Posterior vena cava (tissue), 2 donors: Measurements from ENCODE around the gene FAM89A. TPM values are rescaled to one million over a fixed set of nuclear protein-coding genes. Genes with fewer than 3 reads are reported as not detected.

Source experiments
- DNase-seq: peaks from one replicate; pipeline ENCODE4 v3.0.0-alpha.2; 2020; ENCODE audit warnings: low spot score
- intact Hi-C, 2 donors: fragments of 100-400 bp; cut with DNase I; formaldehyde crosslinking; loops; one replicate each; pipeline versions ENCODE4 v1.14.1 to v1.14.2; 2022 to 2023
- long read RNA-seq, 2 donors: library from polyadenylated mRNA; unstranded; transcript quantifications; one replicate each; pipeline ENCODE4 v2.0.0, GENCODE V29; 2020 to 2021
- total RNA-seq, 2 donors: library from RNA; stranded (reverse); fragmentation: NEBNext Ultra II Directional; extraction: Animal tissue kit (Norgen Biotek cat#: 25700); gene quantifications; one replicate each; pipeline ENCODE4 v1.2.1, GENCODE V29; 2021
- donor health status: DM: yes; HTN: yes; CAD: no.
- donor health status: DM: yes; HTN: yes; CAD: no.

Gene FAM89A
- 10 to 100 TPM in 1 of 2 donors, 1 to 10 TPM in 1; 8.4 to 11.2 TPM for total RNA-seq
- long read RNA-seq, donor 1, transcript FAM89A-201 (2 exons, 1,495 nt) = major isoform, 8 of 9 reads
- long read RNA-seq, donor 1, partial matches to known transcripts = 0 of 9 reads
- long read RNA-seq, donor 1, other reads (novel, unspliced or antisense) = 1 of 9 reads
- long read RNA-seq, donor 2, partial matches to known transcripts = 0 of 2 reads
- long read RNA-seq, donor 2, other reads (novel, unspliced or antisense) = 2 of 2 reads

DNA sequence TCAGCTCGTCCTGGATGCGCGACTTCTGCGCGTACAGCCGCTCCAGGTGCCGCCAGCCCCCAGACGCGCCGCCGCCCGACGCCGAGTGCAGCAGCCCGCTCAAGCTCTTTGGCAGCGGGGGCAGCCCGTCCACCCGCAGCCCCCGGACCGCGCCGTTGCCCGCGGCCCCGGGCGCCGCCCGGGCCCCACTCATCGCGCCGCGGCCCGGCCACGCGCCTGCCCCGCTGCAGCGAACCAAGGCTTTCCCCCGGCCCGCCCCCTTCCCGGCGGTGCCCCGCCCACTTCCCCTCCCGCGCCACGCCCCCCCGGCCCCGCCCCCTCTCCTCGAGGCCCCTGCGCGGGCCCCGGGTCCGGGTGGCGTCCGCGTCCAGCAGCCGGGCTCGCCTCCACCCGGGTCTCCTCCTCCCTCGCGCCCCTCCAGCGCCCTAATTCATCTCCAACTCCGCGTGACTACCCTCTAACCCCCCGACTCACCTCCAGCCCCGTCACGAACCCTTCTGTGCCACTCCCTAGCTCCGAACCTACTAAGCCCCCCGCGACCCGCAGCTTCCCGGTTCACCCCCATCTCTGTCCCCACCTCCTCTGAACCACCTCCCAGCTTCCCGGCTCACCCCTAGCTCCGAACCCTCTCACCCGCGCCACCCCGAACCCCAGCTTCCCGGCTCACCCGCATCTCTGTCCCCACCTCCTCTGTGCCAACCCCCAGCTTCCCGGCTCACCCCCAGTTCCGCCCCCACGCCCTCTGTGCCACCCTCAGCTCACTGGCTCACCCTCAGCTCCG is at the start of gene FAM89A:
Gene FAM89A (minus strand): TSS at position 236 of the 781 bp plus-strand sequence. CDS start 43 bp downstream, at position 193.
- DNase-seq = peak; percentile 89
- intact Hi-C loops = no loop called here

DNA sequence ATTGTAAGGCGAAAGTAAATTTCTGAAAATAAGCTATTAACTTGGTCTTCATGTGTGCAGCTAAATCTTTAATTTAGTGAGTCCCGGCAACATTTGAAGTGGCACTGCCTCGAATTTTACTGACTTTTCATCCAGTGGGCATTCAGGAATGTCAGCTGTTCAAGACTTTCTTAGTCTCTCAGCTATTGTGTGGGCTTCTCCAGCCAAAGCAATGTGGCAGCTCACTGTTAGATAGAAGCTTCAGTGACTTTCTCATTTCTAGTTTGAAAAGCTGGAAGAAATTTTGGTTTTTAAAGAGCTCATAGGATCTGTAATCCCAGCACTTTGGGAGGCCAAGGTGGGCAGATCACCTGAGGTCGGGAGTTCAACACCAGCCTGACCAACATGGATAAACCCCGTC is 44.3 kb upstream of the FAM89A start:
- intact Hi-C loops = no loop called here

DNA sequence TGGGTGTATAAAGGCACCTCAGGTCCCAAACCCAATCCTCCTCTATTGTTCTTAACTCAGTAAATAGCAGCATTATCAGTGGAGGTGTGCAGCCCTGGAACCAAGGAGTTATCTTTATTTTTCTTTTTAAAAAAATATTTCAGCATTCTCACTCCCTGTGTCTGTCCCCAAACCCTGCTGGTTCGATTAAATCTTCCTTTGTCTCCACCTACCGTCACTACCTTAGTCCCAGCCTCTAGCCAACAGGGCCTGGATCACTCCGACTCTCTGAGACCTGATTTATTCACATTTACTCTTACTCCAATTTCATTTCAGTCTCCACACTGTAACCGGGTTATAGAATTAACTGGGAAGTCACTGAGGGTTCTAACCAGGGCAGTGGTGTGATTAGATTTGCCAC is 39.1 kb upstream of the FAM89A start:
- intact Hi-C loops = no loop called here
- DNase-seq = no peak

More for the DNA sequence above, 44.3 kb upstream of the FAM89A start:
- DNase-seq = no peak

DNA sequence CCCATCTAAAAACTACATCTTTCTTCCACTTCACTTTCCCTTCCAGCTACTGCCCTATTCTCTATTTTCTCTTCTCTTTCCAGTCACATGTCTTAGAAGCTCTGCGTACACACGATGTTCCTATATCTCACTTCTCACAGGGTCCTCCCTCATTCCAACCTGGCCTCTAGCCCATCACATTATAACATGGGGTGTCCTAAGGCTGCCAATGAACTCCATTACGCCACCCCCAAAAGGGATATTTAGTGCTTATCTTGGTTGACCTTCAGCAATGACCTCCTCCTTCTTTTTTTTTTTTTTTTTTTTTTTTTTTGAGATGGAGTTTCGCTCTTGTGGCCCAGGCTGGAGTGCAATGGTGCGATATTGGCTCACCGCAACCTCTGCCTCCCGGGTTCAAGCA is 38.2 kb upstream of the FAM89A start:
- no peak for DNase-seq
- intact Hi-C loops = no loop called here

DNA sequence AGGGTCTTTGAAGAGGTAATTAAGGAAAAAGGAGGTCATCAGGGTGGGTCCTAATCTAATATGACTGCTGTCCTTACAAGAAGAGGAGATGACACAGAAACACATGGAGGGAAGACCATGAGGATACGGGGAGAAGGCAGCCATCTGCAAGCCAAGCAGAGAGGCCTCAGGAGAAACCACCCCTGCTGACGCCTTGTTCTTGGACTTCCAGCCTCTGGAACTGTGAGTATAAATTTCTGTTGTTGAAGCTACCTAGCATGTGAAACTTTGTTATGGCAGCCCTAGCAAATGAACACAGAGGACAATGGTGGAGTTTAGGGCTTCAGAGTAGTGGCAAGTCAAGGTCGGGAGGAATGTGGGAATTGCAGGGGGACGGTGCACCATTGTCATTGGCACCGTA is 36.7 kb upstream of the FAM89A start:
- intact Hi-C loops = no loop called here
- no peak for DNase-seq

DNA sequence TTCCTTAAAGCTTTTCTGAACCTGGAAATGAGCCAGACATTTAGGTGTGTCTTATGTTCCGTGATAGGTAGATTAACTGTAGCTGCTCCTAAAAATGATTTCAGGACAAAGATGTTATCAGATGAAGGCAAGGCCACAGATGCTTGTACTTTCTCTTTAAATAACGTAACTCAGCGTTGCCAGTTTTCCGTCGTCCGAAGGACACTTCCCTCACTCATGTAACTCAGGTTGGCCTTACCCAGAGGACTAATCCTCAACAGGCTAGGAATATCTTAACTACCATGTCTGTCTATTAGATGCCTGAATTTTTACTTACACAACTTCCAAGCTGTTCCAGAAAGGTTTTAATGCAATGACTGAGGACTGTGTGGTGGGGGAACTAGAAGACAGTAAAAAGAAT is 35.4 kb upstream of the FAM89A start:
- intact Hi-C loops = no loop called here
- no peak for DNase-seq

DNA sequence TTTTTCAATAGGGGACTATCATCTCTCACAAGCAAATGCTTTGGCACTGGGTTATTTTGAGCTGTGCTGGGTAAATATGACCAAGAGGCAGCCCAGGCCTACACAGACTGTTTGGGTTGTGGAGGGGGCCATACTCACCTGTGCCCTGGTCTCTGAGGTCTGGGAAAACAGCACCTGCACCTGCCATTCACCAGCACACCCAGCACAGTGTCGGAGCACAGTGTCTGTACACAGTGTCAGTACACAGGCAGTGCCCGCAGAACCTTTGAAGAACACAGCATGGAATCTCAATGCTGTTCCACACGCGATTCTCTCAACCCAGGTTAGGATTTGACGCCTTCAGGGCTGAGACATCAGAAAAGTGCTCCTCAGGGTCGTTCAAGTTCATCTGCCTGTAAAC is 35.0 kb upstream of the FAM89A start:
- intact Hi-C loops = no loop called here
- no peak for DNase-seq

DNA sequence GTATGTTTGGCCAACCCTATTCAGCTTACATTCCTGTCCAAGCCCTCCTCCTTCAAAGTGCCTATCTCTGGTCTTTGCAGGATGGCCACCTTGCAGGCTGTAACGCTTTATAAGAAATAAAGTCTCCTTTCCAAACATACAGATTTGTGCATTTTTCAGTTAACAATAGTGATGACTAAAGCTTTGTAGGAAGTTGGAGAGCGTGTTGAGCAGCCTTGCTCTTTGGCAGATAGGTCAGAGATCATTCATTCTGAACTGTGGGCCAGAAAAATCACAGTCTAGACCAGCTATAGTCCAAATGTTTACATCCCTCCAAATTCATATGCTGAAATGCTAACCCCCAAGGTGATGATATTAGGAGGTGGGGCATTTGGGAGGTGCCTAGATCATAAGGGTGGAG is 34.0 kb upstream of the FAM89A start:
- no peak for DNase-seq
- intact Hi-C loops = no loop called here

DNA sequence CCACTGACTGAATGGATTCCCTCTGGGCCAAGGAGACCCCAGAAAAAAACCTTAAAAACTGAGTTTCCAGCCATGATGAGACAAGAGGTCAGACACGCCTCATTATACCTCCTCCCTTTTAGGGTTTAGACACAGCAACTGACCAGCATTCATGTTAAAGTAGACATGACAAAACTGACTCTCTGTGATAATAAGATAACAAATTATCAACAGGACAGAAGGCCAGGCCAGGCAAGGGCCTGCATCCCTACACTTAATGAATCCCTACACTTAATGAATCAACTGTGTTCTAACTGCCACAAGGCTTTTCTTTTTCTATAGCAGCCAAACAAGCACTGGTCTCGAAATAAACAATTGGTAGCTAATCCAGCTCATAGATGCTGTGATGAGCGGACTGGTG is 33.3 kb upstream of the FAM89A start:
- DNase-seq = no peak
- intact Hi-C loops = no loop called here

DNA sequence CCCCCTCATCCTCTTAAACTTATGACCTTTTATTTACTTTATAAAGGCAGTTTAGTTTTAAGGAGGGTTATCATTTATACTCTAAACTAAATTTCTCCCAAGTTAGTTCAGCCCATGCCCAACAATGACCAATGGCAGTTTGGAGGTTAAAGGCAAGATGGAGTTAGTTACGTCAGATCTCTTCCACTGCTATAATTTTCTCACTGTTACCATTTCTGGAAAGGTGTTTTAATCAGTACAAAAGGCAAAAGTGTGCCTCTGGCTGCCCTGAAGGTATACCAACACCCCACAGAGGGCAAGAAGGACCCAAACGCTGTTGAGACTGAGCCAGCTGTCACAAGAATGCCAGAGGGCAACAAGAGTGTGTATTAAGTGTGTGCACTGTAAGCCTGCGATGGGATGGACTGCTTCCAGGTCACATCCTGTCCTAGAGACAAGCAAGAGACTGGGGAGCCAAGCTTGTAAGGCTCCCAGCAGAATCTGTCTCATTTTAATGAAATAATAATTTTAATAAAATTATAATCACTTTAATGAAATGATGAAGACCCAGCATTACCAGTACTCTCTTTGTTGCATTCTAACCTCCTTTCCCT is 32.5 kb upstream of the FAM89A start:
- intact Hi-C loops = no loop called here
- DNase-seq = no peak

DNA sequence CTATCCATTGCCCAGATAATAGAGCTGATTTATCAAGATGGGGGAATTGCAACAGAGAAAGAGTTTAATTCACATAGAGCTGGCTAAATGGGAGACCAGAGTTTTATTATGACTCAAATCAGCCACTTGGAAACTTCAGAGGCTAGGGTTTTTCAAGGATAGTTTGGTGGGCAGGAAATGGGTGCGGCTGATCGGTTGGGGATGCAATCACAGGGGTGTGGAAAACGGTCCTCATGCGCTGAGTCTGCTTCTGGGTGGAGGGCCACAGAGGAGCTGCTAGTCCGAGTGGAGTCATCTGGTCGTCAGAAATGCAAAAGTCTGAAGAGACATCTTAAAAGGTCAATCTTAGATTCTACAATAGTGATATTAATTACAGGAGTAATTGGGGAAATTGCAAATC is 32.0 kb upstream of the FAM89A start:
- DNase-seq = no peak
- intact Hi-C loops = no loop called here

DNA sequence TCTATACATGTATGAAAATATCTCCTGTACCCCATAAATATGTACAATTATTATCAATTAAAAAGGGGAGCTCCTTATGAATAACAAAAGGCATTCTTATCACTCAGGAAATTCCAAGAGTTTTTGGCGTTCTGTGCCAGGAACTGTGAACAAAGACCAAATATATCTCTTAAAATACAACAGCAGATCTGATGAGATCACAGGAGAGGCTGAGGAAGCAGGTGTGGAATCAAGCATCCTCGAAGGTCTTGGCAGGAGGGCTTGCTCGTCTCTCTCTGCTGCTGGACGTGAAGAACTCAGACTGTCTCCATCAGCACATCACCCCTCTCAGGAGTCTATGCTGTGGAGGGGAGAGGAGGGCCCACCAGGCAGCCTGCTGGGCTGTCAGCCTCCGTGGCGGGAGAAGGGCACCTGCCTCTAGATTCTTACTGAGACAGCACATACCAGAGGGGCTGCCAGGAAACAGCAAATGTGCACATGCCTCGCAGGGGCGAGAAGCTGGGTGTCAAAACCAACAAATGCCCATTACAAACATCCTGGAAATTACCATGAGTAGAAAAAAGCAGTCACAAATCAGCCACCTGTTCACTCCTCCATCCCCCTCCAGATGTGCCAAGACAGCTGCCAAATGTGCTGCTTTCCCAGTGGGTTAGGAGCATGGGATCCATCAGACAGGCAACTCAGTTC is 30.8 kb upstream of the FAM89A start:
- intact Hi-C loops = no loop called here
- no peak for DNase-seq

DNA sequence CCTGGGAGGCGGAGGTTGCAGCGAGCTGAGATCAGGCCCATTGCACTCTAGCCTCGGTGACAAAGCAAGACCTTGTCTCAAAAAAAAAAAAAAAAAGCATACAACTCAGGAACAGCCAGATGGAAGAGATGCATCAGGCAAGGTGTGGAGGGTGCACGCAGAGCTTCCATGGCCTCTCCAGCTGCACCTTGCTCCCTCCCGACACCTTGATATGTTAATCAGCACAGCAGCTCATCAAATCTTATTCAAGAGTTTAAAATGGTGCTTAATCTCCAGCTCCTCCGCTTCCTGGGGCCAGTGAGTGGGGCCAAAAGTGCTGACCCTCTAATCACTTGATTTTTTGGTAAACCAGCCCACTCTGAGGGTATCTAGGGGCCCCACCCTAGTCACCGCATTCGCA is 29.3 kb upstream of the FAM89A start:
- DNase-seq = no peak
- intact Hi-C loops = no loop called here

DNA sequence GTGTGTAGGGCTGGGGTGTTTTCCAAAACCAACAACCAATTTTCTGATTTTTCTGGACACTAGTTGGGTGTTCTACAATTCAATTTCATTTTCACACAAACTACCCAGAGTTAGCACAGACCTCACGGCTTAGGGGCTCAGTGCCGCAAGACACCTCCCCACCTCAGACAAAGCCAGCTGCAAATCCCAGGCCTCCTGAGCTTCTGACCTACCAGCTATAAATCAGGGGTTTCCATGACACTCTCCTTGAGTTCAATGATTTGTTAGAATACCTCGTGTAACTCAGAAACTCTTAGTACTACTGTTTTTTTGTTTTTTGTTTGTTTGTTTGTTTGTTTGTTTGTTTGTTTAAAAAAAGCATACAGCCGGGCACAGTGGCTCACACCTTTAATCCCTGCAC is 28.7 kb upstream of the FAM89A start:
- intact Hi-C loops = no loop called here

DNA sequence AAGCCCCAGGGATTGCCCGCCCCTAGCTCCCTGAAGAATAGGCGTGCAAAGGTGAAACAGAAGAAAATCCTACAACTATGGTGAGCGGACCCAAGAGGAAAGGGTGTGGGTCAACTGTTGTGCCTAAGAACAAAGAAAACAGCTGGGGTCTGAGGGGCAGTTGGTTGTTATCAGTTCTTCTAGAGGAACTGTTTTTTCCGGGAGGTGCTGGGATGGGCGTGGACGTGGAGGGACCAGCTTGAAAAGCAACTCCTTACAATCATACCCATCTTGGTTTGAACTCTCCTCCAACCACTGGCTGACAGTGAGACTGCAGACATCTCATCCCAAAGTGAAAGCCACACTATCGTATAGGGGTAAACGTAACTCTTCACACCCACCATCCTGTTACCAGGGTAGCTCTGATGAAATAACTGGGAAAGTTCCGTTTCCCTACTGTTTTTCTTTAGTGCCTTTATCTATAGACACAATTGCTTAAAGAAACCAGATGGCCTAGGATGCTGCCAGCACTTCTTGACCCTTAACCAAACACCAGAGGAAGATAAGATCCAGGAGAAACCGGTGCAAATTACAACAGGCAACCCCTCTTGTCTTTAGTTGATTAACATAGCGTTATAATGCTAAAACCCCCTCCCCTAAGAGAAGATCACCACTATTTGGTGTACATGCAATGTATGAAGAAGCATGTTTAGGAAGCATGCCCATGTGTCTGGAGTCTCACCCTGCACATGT is 25.6 kb upstream of the FAM89A start:
- DNase-seq = no peak
- intact Hi-C loops = no loop called here

More for the DNA sequence above, 28.7 kb upstream of the FAM89A start:
- DNase-seq = no peak

DNA sequence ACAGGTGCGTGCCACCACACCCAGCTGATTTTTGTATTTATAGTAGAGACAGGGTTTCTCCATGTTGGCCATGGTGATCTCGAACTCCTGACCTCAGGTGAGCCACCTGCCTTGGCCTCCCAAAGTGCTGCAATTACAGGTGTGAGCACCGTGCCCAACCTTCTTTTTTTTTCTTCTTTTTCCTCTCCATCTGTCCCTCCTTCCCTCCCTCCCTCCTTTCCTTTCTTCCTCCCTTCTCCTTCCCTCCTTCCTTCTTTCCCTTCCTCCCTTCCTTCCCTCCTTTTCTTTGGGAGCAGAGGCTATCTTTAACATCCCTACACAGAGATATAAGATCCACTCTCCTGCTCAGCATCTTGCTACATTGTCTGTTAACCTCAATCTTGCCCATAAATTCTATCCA is 24.4 kb upstream of the FAM89A start:
- intact Hi-C loops = no loop called here
- DNase-seq = no peak

DNA sequence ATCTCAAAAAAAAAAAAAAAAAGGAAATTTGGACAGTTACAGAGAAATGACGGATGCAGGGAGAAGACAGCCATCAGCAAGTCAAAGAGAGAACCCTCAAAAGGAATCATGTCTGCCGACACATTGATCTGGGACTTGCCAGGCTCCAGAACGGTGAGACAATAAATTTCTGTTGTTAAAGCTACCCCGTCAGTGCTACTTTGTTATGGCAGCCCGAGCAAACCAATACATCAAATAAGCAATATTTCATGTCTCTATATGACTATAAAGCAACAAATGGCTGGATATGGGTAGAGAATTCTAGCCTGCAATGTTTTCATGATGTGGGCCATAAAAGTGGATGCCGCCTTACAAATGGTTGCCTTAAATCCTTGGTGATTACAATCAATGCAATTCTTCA is 23.3 kb upstream of the FAM89A start:
- intact Hi-C loops = no loop called here

DNA sequence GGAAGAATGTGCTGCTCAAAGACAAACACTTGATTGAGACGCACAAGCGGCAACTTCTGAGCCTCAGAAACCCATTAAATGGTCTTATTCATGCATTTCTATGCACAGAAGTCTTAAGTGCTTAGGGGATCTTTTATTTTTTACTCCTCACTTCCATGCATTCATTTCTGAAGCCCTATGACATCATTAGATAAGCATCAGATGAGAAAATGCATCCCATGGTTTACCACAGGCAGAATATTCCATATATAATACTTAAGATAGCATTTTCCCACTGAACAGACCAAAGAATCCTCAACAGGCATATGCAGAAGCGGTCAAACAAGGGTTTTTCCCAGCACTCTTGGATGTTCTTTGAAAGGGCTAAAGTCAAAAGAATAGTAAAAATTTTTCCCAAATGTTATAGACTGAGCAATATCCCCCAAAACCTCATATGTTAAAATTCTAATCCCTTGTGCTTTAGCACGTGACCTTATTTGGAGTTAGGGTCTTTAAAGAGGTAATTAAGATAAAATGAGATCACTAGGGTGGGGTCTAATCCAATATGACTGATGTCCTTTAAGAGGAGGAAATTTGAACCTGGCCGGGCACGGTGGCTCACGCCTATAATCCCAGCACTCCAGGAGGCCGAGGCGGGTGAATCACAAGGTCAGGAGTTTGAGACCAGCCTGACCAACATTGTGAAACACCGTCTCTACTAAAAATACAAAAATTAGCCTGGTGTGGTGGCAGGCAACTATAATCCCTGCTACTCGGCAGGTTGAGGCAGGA is 22.6 kb upstream of the FAM89A start:
- no peak for DNase-seq
- intact Hi-C loops = no loop called here

More for the DNA sequence above, 23.3 kb upstream of the FAM89A start:
- no peak for DNase-seq
